ENCODE results near the gene DAO. TPM values are rescaled to one million over a fixed set of nuclear protein-coding genes. Genes with fewer than 3 reads are reported as not detected.

The DAO gene
- polyA plus RNA-seq, 1 donor: not detected

- DNase-seq: no peak
Observed at GRCh38 chr12:108922918-108923317, 43.0 kb downstream of the DAO start.

GRCh38 chr12:108928695-108929094, 48.8 kb downstream of the DAO start:
- DNase-seq: no peak

- no peak for DNase-seq
Observed at GRCh38 chr12:108930155-108930554, 50.3 kb downstream of the DAO start.

- DNase-seq: no peak
Observed at GRCh38 chr12:108930756-108931155, 50.9 kb downstream of the DAO start.

- DNase-seq: no peak
Observed at GRCh38 chr12:108933949-108934348, 54.1 kb downstream of the DAO start.

- no peak for DNase-seq
Observed at GRCh38 chr12:108935159-108935763, 55.4 kb downstream of the DAO start.

- no peak for DNase-seq
Observed at GRCh38 chr12:108938247-108938924, 58.5 kb downstream of the DAO start.

- DNase-seq: no peak
Observed at GRCh38 chr12:108939594-108939993, 59.7 kb downstream of the DAO start.

- DNase-seq: no peak
Observed at GRCh38 chr12:108940138-108940537, 60.2 kb downstream of the DAO start.

- no peak for DNase-seq
Observed at GRCh38 chr12:108947097-108947496, 67.2 kb downstream of the DAO start.

GRCh38 chr12:108948367-108948766, 68.5 kb downstream of the DAO start:
- DNase-seq: no peak

GRCh38 chr12:108949976-108950375, 70.1 kb downstream of the DAO start:
- DNase-seq: no peak

Other genes starting within 250 kb of the DAO start
- 5.2 TPM for gene SELPLG, start 246.2 kb upstream of the DAO start, polyA plus RNA-seq (ENCODE audit: insufficient read length)
- gene CORO1C, start 148.6 kb upstream of the DAO start, polyA plus RNA-seq (ENCODE audit: insufficient read length): 68.7 TPM
- gene SSH1, start 22.5 kb upstream of the DAO start, polyA plus RNA-seq (ENCODE audit: insufficient read length): 22.4 TPM
- gene SVOP, start 141.0 kb downstream of the DAO start, polyA plus RNA-seq (ENCODE audit: insufficient read length): 0.31 TPM
- 14.4 TPM for gene USP30, start 172.5 kb downstream of the DAO start, polyA plus RNA-seq (ENCODE audit: insufficient read length)
- 24.3 TPM for gene ALKBH2, start 213.4 kb downstream of the DAO start, polyA plus RNA-seq (ENCODE audit: insufficient read length)
- gene UNG, start 217.5 kb downstream of the DAO start, polyA plus RNA-seq (ENCODE audit: insufficient read length): 27.0 TPM
- gene ACACB, start 236.5 kb downstream of the DAO start, polyA plus RNA-seq (ENCODE audit: insufficient read length): 13.6 TPM